ENCODE measurements around the gene USP6NL. TPM values are rescaled to one million over a fixed set of nuclear protein-coding genes. Genes with fewer than 3 reads are reported as not detected.
A peak's percentile ranks its signal among the peaks of the same experiment; 100 is the strongest.

USP6NL gene
- total and polyA plus RNA-seq, 10 of the 15 experiments (the other 5 are each of a cell fraction or from before 2014, with no cell fraction given): 4.0 to 27.7 (median 18.2) TPM

- BruUV-seq (replicated peaks): no TSS peak
- H3K4me3 ChIP-seq: no peak overlapping the region
- no peak overlapping the region for H2AFZ ChIP-seq (ENCODE audit: control insufficient read depth, low read depth, low read length)
- ChIA-PET CTCF (interaction anchor here (1.3 to 1.6 kb wide), 2 partner anchors 225 to 258 kb away, joined by 4 read pairs; no protein-coding TSS in a partner anchor), SMC1A (ENCODE audit: uncharacterized antibody, unreplicated experiment) (interaction anchor here (0.9 to 1.7 kb wide), 2 partner anchors 15 to 157 kb away, joined by 4 read pairs; no protein-coding TSS in a partner anchor), POLR2A (no interaction called here), RAD21 (ENCODE audit: unreplicated experiment) (no interaction called here)
- peak; percentile 47; the same call in 2 of the 3 replicates for ATAC-seq
- peaks cover 7% of the 10 kb centered on the region; the same call in 1 of the 2 replicates for H3K4me1 ChIP-seq (ENCODE audit: control insufficient read depth, insufficient read depth, low read length)
- intact Hi-C loops (cut with micrococcal nuclease; ENCODE audit: unreplicated experiment): no loop called here
- TF ChIP-seq RAD21 (IDR thresholded peaks at IDR 0.05; ENCODE audit: insufficient read depth, low read depth, low read length): no peak
- TF ChIP-seq EGR1 (IDR thresholded peaks at IDR 0.05; ENCODE audit: borderline replicate concordance in 1 of 2, low read depth in 2 of 2, low read length in 2 of 2): no peak
- TF ChIP-seq CBX3 (IDR thresholded peaks at IDR 0.05; ENCODE audit: borderline replicate concordance, low read depth): no peak
- TF ChIP-seq PML (IDR thresholded peaks at IDR 0.05; ENCODE audit: low read length): no peak
- no peak for TF ChIP-seq POLR2AphosphoS2 (IDR thresholded peaks at IDR 0.05; ENCODE audit: low read depth, low read length)
- no peak for TF ChIP-seq GABPA (IDR thresholded peaks at IDR 0.05; ENCODE audit: low read depth)
- TF ChIP-seq, protein P1, sequence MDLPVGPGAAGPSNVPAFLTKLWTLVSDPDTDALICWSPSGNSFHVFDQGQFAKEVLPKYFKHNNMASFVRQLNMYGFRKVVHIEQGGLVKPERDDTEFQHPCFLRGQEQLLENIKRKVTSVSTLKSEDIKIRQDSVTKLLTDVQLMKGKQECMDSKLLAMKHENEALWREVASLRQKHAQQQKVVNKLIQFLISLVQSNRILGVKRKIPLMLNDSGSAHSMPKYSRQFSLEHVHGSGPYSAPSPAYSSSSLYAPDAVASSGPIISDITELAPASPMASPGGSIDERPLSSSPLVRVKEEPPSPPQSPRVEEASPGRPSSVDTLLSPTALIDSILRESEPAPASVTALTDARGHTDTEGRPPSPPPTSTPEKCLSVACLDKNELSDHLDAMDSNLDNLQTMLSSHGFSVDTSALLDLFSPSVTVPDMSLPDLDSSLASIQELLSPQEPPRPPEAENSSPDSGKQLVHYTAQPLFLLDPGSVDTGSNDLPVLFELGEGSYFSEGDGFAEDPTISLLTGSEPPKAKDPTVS (IDR thresholded peaks at IDR 0.05; ENCODE audit: low read depth, low read length): no peak
- TF ChIP-seq CREM (IDR thresholded peaks at IDR 0.05; ENCODE audit: low read depth): no peak
- H3K9me3 ChIP-seq (replicated peaks; ENCODE audit: control insufficient read depth, insufficient read depth, low read length): no peaks in the 10 kb centered on the region
- H3K4me2 ChIP-seq (ENCODE audit: control insufficient read depth, insufficient read depth): no peak overlapping the region
- H3K27ac ChIP-seq (ENCODE audit: control insufficient read depth, insufficient read depth): no peak overlapping the region
- WGBS (ENCODE audit: insufficient coverage, insufficient replicate concordance, low lambda C conversion rate, missing lambda C conversion rate): 93% methylated on average over 4 of the region's 4 CpGs
- DNase-seq (ENCODE audit: low read depth, low spot score): no peak
- FAIRE-seq: no peak
- H4K20me1 ChIP-seq (ENCODE audit: control insufficient read depth, insufficient read depth): no peaks in the 10 kb centered on the region
- H3K9ac ChIP-seq (ENCODE audit: control insufficient read depth, insufficient read depth, low read length): no peak overlapping the region
- peaks cover 0 to 5% of the 10 kb centered on the region in 2 experiments for H3K36me3 ChIP-seq (ENCODE audit: control insufficient read depth in 2 of 2, insufficient read depth in 2 of 2, low read length in 1 of 2)
- no peaks in the 10 kb centered on the region for H3K27me3 ChIP-seq (replicated peaks in 1 of 2; ENCODE audit: control insufficient read depth in 2 of 2, insufficient read depth in 2 of 2, low read length in 1 of 2)
- peaks cover 2% of the 10 kb centered on the region for H3K79me2 ChIP-seq (ENCODE audit: control insufficient read depth, insufficient read depth, low read length)
- in situ Hi-C loops (cut with MboI): no loop called here
Measured at GRCh38 chr10:11499425-11500071, 111.9 kb downstream of the USP6NL start.

Measured in GM12878 (cell line).